GM10266 (cell line): ENCODE data around the gene ATP10B.

Source experiments
- DNase-seq: peaks from one replicate; pipeline ENCODE4 v3.0.0; 2012; ENCODE audit errors: extremely low spot score
- CTCF ChIP-seq: IDR thresholded peaks from 2 replicates; pipeline ENCODE4 v1.5.1; 2012; ENCODE audit warnings: mild to moderate bottlenecking, low read depth; ENCODE audit not compliant: control insufficient read depth, insufficient read depth; ENCODE audit errors: missing control alignments

ATP10B gene

GRCh38 chr5:160602744-160603143 lies 249.3 kb downstream of the ATP10B start:
- no peak for DNase-seq
- TF ChIP-seq CTCF: no peak

- no peak for TF ChIP-seq CTCF
- no peak for DNase-seq
These were observed 251.0 kb downstream of the ATP10B start for GRCh38 chr5:160601046-160601445.

- TF ChIP-seq CTCF: no peak
These were observed 278.7 kb downstream of the ATP10B start for GRCh38 chr5:160573318-160573717.

GRCh38 chr5:160567031-160567705 lies 284.8 kb downstream of the ATP10B start:
- no peak for DNase-seq
- TF ChIP-seq CTCF: no peak

More at GRCh38 chr5:160573318-160573717, 278.7 kb downstream of the ATP10B start:
- no peak for DNase-seq

GRCh38 chr5:160565376-160565775 lies 286.6 kb downstream of the ATP10B start:
- no peak for TF ChIP-seq CTCF
- DNase-seq: no peak

GRCh38 chr5:160556846-160557245 lies 295.2 kb downstream of the ATP10B start:
- DNase-seq: no peak
- no peak for TF ChIP-seq CTCF

- DNase-seq: no peak
- no peak for TF ChIP-seq CTCF
These were observed 295.9 kb downstream of the ATP10B start for GRCh38 chr5:160555971-160556631.
